Neuron (in vitro differentiated cells): ENCODE results near the gene BEAN1.

Experiments used
- H2AFZ ChIP-seq: one replicate; pipeline ENCODE4 v1.6.1; 2013; ENCODE audit warnings: low read depth, mild to moderate bottlenecking, inconsistent platforms, low read length, moderate library complexity
- H3K27me3 ChIP-seq: one replicate; pipeline ENCODE4 v1.6.1; 2013; ENCODE audit warnings: low read length; ENCODE audit not compliant: insufficient read depth
- H3K36me3 ChIP-seq: one replicate; pipeline ENCODE4 v1.6.1; 2013; ENCODE audit warnings: low read length; ENCODE audit not compliant: insufficient read depth
- H3K4me1 ChIP-seq: one replicate; pipeline ENCODE4 v1.6.1; 2013; ENCODE audit warnings: low read length; ENCODE audit not compliant: insufficient read depth
- H3K4me3 ChIP-seq: 2 replicates; pipeline ENCODE4 v1.5.1; 2013; ENCODE audit warnings: mild to moderate bottlenecking, low read length, moderate library complexity
- H3K9me3 ChIP-seq: one replicate; pipeline ENCODE4 v1.6.1; 2013; ENCODE audit warnings: low read length

BEAN1 gene

DNA sequence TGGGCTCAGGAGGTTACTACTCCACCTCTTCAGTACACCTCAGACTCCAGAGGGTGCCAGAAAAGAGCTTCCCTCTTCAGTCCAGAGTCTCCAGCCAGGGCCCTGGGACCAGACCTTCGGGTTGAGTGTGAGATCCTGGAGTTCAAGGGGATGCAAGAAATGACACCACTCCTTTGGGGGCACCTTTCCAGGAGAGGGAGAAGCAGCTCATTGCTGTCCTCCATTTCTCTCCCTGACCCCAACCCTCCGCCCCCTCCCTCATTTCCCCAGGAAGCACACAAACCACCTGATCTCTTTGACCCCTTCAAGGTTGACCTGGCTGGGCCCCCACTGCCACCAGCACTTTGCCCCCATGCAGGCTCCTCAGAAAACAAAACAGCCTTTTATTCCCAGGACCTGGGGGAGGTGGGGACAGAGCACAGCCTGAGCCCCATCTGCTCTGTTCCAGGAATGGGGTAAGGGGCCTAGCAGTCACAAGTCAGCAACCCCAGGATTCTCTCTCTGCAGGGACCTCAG is 39.2 kb upstream of the BEAN1 start:
- no peaks in the 10 kb centered on the region for H3K4me1 ChIP-seq
- no peaks in the 10 kb centered on the region for H3K36me3 ChIP-seq
- no peaks in the 10 kb centered on the region for H3K27me3 ChIP-seq
- no peak overlapping the region for H2AFZ ChIP-seq
- no peak overlapping the region for H3K4me3 ChIP-seq
- H3K9me3 ChIP-seq: no peaks in the 10 kb centered on the region

DNA sequence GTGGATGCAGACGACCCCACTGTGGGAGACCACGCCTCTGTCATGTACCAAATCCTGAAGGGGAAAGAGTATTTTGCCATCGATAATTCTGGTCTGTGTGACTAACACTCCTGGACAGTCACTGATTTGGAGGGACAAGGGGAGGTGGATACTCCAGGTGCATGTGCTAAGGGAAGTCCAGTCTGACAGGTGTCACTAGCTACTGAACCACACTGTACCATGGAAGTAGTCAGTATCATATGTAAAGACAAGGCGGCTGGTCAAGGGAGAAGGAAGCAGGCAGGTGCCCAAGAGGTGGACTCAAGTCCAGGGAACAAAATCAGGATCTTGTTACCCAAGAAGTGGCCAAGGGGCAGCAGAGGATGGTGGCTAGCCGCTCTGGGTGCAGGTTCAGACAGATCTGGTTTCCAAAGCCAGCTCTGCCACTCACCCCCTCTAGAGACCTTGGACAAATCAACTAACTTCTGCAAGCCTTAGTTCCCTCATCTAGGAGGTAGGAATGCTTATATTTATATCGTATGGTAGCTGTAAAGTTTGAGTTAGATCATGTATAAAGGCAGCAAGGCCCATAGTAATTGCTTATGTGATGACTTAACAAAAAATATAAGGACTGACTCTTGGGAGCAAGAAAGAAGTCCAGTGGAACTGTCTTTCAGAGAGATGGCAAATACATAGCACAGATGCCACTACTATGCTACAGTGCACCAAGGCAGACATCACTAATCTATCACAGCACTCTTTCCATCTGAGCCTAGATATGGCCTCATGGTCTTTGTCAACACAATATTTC is 38.5 kb upstream of the BEAN1 start:
- no peak overlapping the region for H3K4me3 ChIP-seq
- H3K27me3 ChIP-seq: no peaks in the 10 kb centered on the region
- H2AFZ ChIP-seq: no peak overlapping the region
- no peaks in the 10 kb centered on the region for H3K4me1 ChIP-seq
- H3K36me3 ChIP-seq: no peaks in the 10 kb centered on the region
- H3K9me3 ChIP-seq: no peaks in the 10 kb centered on the region

DNA sequence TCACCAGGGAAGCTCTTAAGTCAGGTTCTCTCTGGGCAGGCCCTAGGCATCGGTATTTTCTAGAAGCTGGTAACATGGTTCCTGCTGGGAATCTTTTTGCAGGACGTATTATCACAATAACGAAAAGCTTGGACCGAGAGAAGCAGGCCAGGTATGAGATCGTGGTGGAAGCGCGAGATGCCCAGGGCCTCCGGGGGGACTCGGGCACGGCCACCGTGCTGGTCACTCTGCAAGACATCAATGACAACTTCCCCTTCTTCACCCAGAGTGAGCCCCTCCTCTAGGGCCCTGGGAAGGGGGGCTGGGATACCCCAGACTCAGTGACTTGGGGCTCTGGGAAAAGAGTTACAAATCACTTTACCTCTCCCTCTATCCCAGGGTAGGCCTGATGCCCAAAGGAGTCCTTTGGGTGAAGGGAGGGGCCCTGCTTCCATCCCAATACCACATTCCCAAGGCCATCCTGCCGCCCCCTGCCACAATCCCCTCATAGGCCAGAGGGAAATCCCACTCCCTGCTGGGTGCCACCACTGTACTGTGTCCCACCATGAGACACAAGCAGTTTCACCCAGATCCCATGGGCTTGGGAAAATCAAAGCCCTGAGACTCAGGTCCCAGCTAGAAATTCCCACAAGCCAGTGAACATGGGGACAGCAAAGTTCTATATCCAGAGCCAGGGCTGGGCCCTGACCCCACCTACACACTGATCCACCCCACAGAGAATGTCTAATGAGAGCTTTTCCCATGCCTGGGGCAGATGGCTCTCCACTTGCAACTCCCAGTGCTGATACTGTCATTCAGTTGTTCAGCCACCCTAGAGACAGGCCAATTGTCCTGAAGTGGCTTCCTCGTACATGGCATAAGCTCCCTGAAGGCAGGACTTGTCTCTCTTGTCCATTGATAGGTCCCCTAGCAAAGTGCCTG is 37.6 kb upstream of the BEAN1 start:
- Histone ChIP-seq H3K36me3 (no peaks in the 10 kb centered on the region), H3K4me3 (no peak overlapping the region)

DNA sequence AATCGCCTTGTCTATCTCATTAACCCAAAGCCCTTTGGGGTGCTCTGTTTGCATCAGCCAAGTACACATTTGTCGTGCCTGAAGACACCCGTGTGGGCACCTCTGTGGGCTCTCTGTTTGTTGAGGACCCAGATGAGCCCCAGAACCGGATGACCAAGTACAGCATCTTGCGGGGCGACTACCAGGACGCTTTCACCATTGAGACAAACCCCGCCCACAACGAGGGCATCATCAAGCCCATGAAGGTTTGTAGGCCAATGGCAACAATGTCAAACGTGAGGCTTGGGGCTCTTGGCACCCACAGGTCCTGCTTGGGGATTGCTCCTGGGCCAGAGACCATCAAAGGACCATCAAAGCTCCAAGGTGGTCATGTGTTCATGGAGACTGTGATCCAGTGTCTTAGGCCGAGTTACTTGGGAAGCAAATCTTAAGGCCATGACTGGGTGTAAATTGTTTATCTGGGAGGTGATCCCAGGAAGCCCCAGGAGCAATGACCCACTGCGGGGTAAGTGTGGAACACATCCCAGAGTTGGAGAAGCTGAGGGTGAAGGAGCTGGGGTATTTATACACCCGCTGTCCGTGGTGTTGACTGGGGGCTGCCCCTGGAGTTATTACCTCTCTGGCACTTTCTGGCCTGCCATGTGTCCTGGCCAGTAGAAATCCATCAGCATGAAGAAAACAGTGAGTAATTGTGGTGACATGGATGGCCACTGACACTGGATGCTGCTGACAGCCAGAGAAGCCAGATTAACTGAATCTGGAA is 36.6 kb upstream of the BEAN1 start:
- H3K36me3 ChIP-seq: no peaks in the 10 kb centered on the region
- H3K9me3 ChIP-seq: no peaks in the 10 kb centered on the region
- no peak overlapping the region for H2AFZ ChIP-seq
- H3K27me3 ChIP-seq: no peaks in the 10 kb centered on the region
- H3K4me3 ChIP-seq: no peak overlapping the region
- H3K4me1 ChIP-seq: no peaks in the 10 kb centered on the region

More for the DNA sequence above, 37.6 kb upstream of the BEAN1 start:
- H3K27me3 ChIP-seq: no peaks in the 10 kb centered on the region
- H2AFZ ChIP-seq: no peak overlapping the region
- H3K4me1 ChIP-seq: no peaks in the 10 kb centered on the region
- no peaks in the 10 kb centered on the region for H3K9me3 ChIP-seq

DNA sequence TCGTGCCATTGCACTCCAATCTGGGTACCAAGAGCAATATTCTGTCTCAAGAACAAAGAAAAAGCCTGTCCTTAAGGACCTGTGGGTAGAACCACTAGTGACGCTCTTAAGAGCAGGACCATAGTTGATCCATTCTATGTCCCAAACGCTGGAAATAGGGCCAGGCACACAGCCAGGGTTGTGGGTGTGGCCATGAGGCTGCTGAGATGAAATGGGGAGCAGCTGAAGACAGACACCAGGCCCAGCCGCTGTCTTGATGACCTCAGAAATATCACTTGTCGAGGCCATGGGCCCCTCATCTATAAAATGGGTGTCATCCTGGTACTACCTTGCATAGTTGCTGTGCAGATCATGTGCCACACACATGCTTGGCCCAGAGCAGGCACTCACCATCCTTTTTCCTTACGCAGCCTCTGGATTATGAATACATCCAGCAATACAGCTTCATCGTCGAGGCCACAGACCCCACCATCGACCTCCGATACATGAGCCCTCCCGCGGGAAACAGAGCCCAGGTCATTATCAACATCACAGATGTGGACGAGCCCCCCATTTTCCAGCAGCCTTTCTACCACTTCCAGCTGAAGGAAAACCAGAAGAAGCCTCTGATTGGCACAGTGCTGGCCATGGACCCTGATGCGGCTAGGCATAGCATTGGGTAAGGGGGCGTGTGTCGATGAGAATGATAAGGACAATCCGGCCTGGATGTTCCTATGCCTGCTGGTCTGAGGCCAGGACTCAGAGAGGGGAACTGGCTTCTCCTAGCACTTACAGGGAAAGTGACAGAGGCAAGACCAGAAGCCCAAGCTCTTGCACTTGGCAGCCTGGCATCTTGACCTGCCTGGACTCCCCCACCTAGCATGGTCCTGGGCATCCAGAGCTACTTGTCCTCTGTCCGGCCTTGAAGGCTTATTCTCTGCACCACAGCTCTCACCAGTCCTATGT is 35.1 kb upstream of the BEAN1 start:
- Histone ChIP-seq H3K27me3 (no peaks in the 10 kb centered on the region), H3K4me1 (no peaks in the 10 kb centered on the region), H3K9me3 (no peaks in the 10 kb centered on the region), H3K36me3 (no peaks in the 10 kb centered on the region), H3K4me3 (no peak overlapping the region), H2AFZ (no peak overlapping the region)

DNA sequence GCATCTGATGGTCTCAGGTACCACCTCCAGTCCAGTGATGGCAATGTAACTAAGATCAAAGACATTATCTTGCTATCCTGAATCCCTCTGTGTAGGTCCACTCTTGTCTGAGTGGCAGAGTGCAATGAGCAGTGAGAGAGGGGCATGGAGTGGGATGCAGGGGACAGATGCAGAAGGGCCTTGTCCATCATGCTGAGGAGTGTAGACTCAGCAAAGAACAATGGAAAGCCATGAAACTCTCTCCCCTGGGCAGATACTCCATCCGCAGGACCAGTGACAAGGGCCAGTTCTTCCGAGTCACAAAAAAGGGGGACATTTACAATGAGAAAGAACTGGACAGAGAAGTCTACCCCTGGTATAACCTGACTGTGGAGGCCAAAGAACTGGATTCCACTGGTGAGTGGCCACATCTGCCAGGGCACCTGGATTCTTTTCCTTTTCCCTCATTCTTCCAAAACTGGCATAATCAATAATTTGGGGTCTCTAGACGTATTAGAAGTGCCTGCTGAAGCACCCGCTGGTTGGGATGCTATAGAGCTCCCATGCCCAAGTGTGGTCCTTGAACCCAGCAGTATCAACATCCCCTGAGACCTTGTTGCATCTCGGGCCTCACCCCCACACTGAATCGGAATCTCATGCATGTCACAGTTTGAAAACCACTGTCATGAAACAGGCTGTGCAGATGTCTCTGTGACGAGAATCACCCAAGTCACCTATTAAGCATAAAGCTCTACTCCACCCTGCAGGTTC is 31.1 kb upstream of the BEAN1 start:
- Histone ChIP-seq H3K4me1 (peaks cover 8% of the 10 kb centered on the region), H2AFZ (no peak overlapping the region), H3K4me3 (no peak overlapping the region)

DNA sequence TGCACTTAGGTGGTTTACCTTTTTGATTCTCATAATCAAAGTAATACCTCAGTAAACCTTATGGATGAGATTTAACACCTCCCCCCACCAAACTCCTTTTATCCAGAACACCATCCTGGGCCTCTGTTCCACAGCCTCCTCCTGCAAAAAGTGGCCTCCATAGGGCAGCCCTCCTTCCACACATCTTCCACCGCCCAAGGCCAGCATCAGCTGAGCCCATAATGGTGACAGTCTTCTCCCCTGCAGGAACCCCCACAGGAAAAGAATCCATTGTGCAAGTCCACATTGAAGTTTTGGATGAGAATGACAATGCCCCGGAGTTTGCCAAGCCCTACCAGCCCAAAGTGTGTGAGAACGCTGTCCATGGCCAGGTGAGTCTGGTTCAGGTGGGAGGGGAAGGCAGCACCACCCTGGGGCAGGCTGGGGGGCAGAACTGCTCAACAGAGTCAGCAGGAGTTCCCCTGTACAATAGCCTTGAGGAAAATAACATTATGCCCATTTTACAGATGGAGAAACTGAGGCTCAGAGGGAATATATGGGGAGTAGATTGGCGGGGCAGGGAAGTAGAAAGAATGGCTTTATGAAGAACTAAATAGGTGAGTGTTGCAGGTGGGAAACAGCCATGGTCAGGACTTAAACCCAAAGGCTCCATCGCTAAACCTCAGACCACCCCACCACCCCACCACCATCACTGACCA is 29.2 kb upstream of the BEAN1 start:
- no peaks in the 10 kb centered on the region for H3K27me3 ChIP-seq
- H2AFZ ChIP-seq: no peak overlapping the region
- H3K36me3 ChIP-seq: no peaks in the 10 kb centered on the region
- H3K4me1 ChIP-seq: peaks cover 8% of the 10 kb centered on the region
- no peak overlapping the region for H3K4me3 ChIP-seq
- H3K9me3 ChIP-seq: no peaks in the 10 kb centered on the region

More for the DNA sequence above, 31.1 kb upstream of the BEAN1 start:
- Histone ChIP-seq H3K36me3 (no peaks in the 10 kb centered on the region), H3K9me3 (no peaks in the 10 kb centered on the region), H3K27me3 (no peaks in the 10 kb centered on the region)

DNA sequence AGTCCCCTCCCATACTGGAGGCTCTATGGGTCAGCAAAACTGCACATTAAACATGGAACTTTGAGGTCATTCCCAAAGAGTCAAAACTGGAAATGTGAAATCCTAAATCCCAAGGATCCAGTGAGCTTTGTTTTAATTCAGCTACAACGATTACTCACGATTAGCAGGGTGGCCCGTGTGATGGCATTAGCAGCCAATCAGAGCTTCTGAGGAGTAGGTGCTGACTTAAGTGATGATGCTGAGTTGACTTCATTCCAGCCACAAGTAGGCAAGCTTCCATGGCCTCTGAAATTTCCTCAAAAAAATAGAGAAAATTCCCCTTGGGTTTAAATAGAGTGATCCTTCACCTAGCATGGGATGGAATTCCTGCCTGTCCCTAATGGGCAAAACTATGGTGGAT is 28.1 kb upstream of the BEAN1 start:
- H3K36me3 ChIP-seq: no peaks in the 10 kb centered on the region
- peaks cover 8% of the 10 kb centered on the region for H3K4me1 ChIP-seq
- H3K4me3 ChIP-seq: no peak overlapping the region
- no peak overlapping the region for H2AFZ ChIP-seq
- no peaks in the 10 kb centered on the region for H3K27me3 ChIP-seq
- peaks cover under 1% of the 10 kb centered on the region for H3K9me3 ChIP-seq

DNA sequence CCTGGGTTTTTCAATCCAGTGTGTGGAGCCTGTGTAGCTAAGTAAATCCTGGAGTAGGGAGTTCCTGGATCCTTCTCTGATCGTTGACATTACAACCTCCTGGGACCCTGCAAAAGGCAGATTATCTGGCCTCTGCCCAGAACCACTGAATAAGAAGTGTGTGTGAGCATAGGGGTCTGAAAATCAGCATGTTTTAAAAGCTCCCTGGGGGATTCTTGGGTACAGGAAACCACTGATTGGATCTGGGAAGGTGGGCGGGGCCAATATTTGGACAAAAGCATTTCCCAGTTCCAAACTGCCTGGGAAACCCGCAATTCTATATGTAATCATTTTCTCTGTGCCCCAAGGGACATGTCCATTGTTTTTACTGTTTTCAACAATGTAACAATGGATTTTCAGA is 27.2 kb upstream of the BEAN1 start:
- Histone ChIP-seq H3K27me3 (no peaks in the 10 kb centered on the region), H3K36me3 (no peaks in the 10 kb centered on the region), H2AFZ (no peak overlapping the region), H3K4me1 (peaks cover 8% of the 10 kb centered on the region), H3K9me3 (peaks cover 3% of the 10 kb centered on the region), H3K4me3 (no peak overlapping the region)

DNA sequence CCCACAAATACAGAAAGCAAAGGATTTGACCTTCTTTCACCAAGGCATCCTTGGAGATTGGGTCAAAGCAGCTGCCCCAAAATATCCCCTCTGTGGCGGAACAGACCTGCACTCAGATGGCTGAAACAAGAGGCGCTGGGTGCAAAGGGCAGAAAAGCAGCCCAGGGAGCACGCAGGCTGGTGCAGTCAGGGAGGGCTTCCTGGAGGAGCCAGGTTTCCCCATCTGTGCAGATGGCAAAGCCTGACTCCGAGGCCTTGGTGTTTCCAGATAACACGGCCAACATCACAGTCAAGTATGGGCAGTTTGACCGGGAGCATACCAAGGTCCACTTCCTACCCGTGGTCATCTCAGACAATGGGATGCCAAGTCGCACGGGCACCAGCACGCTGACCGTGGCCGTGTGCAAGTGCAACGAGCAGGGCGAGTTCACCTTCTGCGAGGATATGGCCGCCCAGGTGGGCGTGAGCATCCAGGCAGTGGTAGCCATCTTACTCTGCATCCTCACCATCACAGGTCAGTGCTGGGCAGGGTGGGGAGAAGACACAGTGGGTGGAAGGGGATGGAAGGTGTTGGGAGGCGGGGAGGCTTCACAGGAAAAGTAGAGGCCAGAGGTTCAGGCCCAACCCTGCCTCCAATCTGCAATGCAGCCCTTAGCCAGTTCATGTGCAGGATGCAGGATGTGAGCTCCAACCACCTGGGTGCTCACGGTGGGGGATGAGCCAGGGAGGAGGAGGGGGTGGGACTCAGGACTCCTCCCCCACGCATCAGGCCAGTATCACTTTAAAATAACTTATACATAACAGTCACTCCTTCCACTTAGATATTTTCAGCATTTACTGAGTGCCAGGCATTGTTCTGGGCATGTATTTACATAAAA is 26.4 kb upstream of the BEAN1 start:
- Histone ChIP-seq H3K27me3 (no peaks in the 10 kb centered on the region), H3K36me3 (no peaks in the 10 kb centered on the region), H3K4me3 (no peak overlapping the region), H2AFZ (no peak overlapping the region), H3K9me3 (peaks cover 6% of the 10 kb centered on the region), H3K4me1 (peaks cover 8% of the 10 kb centered on the region)
